Panc1 (cell line): ENCODE results near the gene PGGHG. TPM values are rescaled to one million over a fixed set of nuclear protein-coding genes. Genes with fewer than 3 reads are reported as not detected.

Experiments
- ATAC-seq: fragments of 200-7000 bp; cut with Tn5 transposase; 2 replicates; pipeline ENCODE4 v1.9.1; 2020; ENCODE audit warnings: mild to moderate bottlenecking, moderate library complexity
- BruUV-seq: library from RNA; stranded (reverse); fragments of 400-500 nt; replicated peaks from 2 replicates; lab custom pipeline; 2021; lab: Mats Ljungman, UMichigan
- CTCF ChIA-PET: fragments of 300-600 bp; sonication (Branson Sonifier 250); formaldehyde crosslinking; loops from one replicate; lab custom pipeline; 2022; ENCODE audit warnings: antibody characterized with exemption; lab: Charles Lee
- POLR2A ChIA-PET: fragments of 300-600 bp; sonication (Branson Sonifier 250); formaldehyde crosslinking; loops from one replicate; lab custom pipeline; 2022; ENCODE audit warnings: antibody characterized with exemption; lab: Charles Lee
- DNase-seq: peaks from one replicate; pipeline ENCODE4 v3.0.0-alpha.2; 2010; ENCODE audit warnings: low read depth, low spot score
- H3K27ac ChIP-seq: 2 replicates; pipeline ENCODE4 v1.5.1; 2011; ENCODE audit warnings: mild to moderate bottlenecking, low read length, inconsistent platforms
- H3K27me3 ChIP-seq: fragments of 200-500 bp; sonication (Bioruptor generic); 2 replicates; pipeline ENCODE4 v1.6.0; 2014; ENCODE audit warnings: low read length, inconsistent platforms; ENCODE audit not compliant: control insufficient read depth, insufficient read depth
- H3K36me3 ChIP-seq: fragments of 200-500 bp; sonication (Bioruptor generic); 2 replicates; pipeline ENCODE4 v1.5.1; 2014; ENCODE audit warnings: inconsistent platforms, mild to moderate bottlenecking, low read length, moderate library complexity; ENCODE audit not compliant: control insufficient read depth, insufficient read depth
- H3K4me1 ChIP-seq: 2 replicates; pipeline ENCODE4 v1.5.1; 2011; ENCODE audit warnings: inconsistent platforms, mild to moderate bottlenecking, low read length, moderate library complexity; ENCODE audit not compliant: control insufficient read depth, insufficient read depth
- H3K4me3 ChIP-seq, 2 experiments: 2 replicates each; pipeline ENCODE4 v1.5.1; 2011 to 2012; ENCODE audit warnings: low read depth in 2 of 2, low read length in 2 of 2, mild to moderate bottlenecking in 2 of 2, inconsistent platforms in 1 of 2, moderate library complexity in 1 of 2
- H3K9me3 ChIP-seq: fragments of 200-500 bp; sonication (Bioruptor generic); 2 replicates; pipeline ENCODE4 v1.5.1; 2014; ENCODE audit warnings: low read depth, mild to moderate bottlenecking, inconsistent platforms, low read length, moderate library complexity; ENCODE audit not compliant: control insufficient read depth, insufficient read depth
- POLR2AphosphoS5 ChIP-seq: IDR thresholded peaks from 2 replicates; pipeline ENCODE4 v1.6.1; 2012; ENCODE audit warnings: mild to moderate bottlenecking, low read depth, low read length, moderate library complexity
- SIN3A ChIP-seq: IDR thresholded peaks from 2 replicates; pipeline ENCODE4 v1.6.1; 2012; ENCODE audit warnings: low read depth, mild to moderate bottlenecking, low read length, moderate library complexity, borderline replicate concordance; ENCODE audit not compliant: insufficient read depth
- TCF7L2 ChIP-seq: IDR thresholded peaks from 2 replicates; pipeline ENCODE4 v1.6.1; 2011; ENCODE audit warnings: mild to moderate bottlenecking, low read depth, low read length, inconsistent platforms
- in situ Hi-C: cut with HindIII; loops from 2 replicates; pipeline ENCODE4 v1.10.0; 2016; ENCODE audit warnings: low sequenced_read_pairs, low pct_unique_long_range_greater_than_20kb
- intact Hi-C: fragments of 100-400 bp; cut with micrococcal nuclease; formaldehyde crosslinking; loops from one replicate; pipeline ENCODE4 v1.10.0; 2022; ENCODE audit not compliant: unreplicated experiment
- total RNA-seq: library from RNA; stranded (reverse); gene quantifications from one replicate; pipeline ENCODE4 v1.2.1, GENCODE V29; 2021; ENCODE audit not compliant: unreplicated experiment
- TF ChIP-seq, protein P1 (sequence below), 2 experiments: IDR thresholded peaks; 2 replicates each; pipeline ENCODE4 v1.6.1; 2011 to 2012; ENCODE audit warnings: low read depth in 2 of 2, control low read depth in 1 of 2, low read length in 1 of 2, mild to moderate bottlenecking in 1 of 2, moderate library complexity in 1 of 2; ENCODE audit not compliant: insufficient read depth in 1 of 2
- TF ChIP-seq, protein P2 (sequence below): fragments of 450-650 bp; IDR thresholded peaks from 2 replicates; pipeline ENCODE4 v1.5.1; 2017; ENCODE audit warnings: mild to moderate bottlenecking

The PGGHG gene
- total RNA-seq, 1 experiment from 2014 or later, result 115 TPM

DNA sequence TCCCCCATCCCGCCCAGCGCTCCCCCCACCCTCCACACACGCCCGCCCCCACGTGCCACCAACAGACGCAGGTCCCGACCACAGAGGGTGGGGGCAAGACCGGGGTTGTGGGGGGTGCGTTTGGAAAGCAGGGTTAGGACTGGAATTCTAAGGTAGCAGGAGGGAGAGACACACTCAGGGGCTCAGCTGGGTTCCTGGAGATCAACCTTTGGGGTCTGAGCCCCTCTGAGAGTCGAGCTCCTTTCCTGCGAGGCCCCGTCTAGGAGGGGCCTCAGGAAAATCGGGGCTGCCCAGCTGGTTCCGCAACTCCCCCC lies 429 bp downstream of the PGGHG start:
- Histone ChIP-seq H3K4me1 (peaks cover 29% of the 10 kb centered on the region), H3K27me3 (no peaks in the 10 kb centered on the region), H3K36me3 (no peaks in the 10 kb centered on the region), H3K4me3 (peak overlapping the region; percentile 38 to 56), H3K27ac (peak overlapping the region; percentile 86), H3K9me3 (no peaks in the 10 kb centered on the region)
- in situ Hi-C loops, result no loop called here
- intact Hi-C loops, result no loop called here
- ChIA-PET POLR2A (interaction anchor here (0.7 to 1.1 kb wide), 2 partner anchors 9 to 19 kb away, joined by 3 to 7 read pairs; no protein-coding TSS in a partner anchor), CTCF (interaction anchor here (0.5 to 0.6 kb wide), 2 partner anchors 73 to 118 kb away, joined by 3 read pairs; no protein-coding TSS in a partner anchor)
- ATAC-seq, result no peak; the same call in 1 of the 2 replicates
- no peak for DNase-seq
- no TSS peak for BruUV-seq
- TF ChIP-seq POLR2AphosphoS5, result no peak
- no peak for TF ChIP-seq SIN3A
- TF ChIP-seq, protein P1, sequence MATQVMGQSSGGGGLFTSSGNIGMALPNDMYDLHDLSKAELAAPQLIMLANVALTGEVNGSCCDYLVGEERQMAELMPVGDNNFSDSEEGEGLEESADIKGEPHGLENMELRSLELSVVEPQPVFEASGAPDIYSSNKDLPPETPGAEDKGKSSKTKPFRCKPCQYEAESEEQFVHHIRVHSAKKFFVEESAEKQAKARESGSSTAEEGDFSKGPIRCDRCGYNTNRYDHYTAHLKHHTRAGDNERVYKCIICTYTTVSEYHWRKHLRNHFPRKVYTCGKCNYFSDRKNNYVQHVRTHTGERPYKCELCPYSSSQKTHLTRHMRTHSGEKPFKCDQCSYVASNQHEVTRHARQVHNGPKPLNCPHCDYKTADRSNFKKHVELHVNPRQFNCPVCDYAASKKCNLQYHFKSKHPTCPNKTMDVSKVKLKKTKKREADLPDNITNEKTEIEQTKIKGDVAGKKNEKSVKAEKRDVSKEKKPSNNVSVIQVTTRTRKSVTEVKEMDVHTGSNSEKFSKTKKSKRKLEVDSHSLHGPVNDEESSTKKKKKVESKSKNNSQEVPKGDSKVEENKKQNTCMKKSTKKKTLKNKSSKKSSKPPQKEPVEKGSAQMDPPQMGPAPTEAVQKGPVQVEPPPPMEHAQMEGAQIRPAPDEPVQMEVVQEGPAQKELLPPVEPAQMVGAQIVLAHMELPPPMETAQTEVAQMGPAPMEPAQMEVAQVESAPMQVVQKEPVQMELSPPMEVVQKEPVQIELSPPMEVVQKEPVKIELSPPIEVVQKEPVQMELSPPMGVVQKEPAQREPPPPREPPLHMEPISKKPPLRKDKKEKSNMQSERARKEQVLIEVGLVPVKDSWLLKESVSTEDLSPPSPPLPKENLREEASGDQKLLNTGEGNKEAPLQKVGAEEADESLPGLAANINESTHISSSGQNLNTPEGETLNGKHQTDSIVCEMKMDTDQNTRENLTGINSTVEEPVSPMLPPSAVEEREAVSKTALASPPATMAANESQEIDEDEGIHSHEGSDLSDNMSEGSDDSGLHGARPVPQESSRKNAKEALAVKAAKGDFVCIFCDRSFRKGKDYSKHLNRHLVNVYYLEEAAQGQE (IDR thresholded peaks at IDR 0.05; ENCODE audit: insufficient read depth in 1 of 2, low read depth in 2 of 2, low read length in 1 of 2), result no peak
- TF ChIP-seq TCF7L2, result no peak
- TF ChIP-seq, protein P2, sequence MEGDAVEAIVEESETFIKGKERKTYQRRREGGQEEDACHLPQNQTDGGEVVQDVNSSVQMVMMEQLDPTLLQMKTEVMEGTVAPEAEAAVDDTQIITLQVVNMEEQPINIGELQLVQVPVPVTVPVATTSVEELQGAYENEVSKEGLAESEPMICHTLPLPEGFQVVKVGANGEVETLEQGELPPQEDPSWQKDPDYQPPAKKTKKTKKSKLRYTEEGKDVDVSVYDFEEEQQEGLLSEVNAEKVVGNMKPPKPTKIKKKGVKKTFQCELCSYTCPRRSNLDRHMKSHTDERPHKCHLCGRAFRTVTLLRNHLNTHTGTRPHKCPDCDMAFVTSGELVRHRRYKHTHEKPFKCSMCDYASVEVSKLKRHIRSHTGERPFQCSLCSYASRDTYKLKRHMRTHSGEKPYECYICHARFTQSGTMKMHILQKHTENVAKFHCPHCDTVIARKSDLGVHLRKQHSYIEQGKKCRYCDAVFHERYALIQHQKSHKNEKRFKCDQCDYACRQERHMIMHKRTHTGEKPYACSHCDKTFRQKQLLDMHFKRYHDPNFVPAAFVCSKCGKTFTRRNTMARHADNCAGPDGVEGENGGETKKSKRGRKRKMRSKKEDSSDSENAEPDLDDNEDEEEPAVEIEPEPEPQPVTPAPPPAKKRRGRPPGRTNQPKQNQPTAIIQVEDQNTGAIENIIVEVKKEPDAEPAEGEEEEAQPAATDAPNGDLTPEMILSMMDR, result no peak

- H3K9me3 ChIP-seq, result no peaks in the 10 kb centered on the region
- no peak for DNase-seq
- CTCF ChIA-PET, result interaction anchor here (0.6 kb wide), 1 partner anchor 73 kb away, joined by 3 read pairs; no protein-coding TSS in a partner anchor
- intact Hi-C loops (no loop called here), in situ Hi-C loops (no loop called here)
- no peaks in the 10 kb centered on the region for H3K27me3 ChIP-seq
- BruUV-seq, result TSS peak; percentile 85
- TF ChIP-seq, protein P1 (IDR thresholded peaks at IDR 0.05; ENCODE audit: insufficient read depth in 1 of 2, low read depth in 2 of 2, low read length in 1 of 2), result no peak
- TF ChIP-seq, protein P2, result no peak
- no peak for TF ChIP-seq TCF7L2
- TF ChIP-seq POLR2AphosphoS5, result no peak
- TF ChIP-seq SIN3A, result no peak
- POLR2A ChIA-PET, result interaction anchor here (0.7 to 1.1 kb wide), 2 partner anchors 10 to 19 kb away, joined by 3 to 7 read pairs; no protein-coding TSS in a partner anchor
- peaks cover 29% of the 10 kb centered on the region for H3K4me1 ChIP-seq
- no peaks in the 10 kb centered on the region for H3K36me3 ChIP-seq
- no peak for ATAC-seq
- peak overlapping the region; percentile 86 for H3K27ac ChIP-seq
- H3K4me3 ChIP-seq, result peak overlapping the region; percentile 38 to 56
Measured at GRCh38 chr11:289712-290620, 1.0 kb downstream of the PGGHG start.
